NCI-H524 (cell line): ENCODE results near the gene HMGCS1.
"Not testable (repeated sequence)": the region's sequence is repeated elsewhere in the genome, so short reads cannot be mapped to it uniquely, and the experiment has no call there.

Source experiments
- DNase-seq, 2 experiments: peaks; one replicate each; lab custom pipeline; 2025; lab: John Stamatoyannopoulos, UW

The HMGCS1 gene

GRCh38 chr5:43313035-43313853 is at the start of gene HMGCS1:
HMGCS1 (minus strand) TSS chr5:43313412; CDS start chr5:43298965, 14,447 bp downstream.
- peak; percentile 100 for DNase-seq

- DNase-seq = no peak
Observed at GRCh38 chr5:43358726-43359125, 45.5 kb upstream of the HMGCS1 start.

GRCh38 chr5:43358301-43358700 is 45.1 kb upstream of the HMGCS1 start:
- no peak for DNase-seq

- DNase-seq = no peak
Observed at GRCh38 chr5:43357878-43358281, 44.7 kb upstream of the HMGCS1 start.

GRCh38 chr5:43357067-43357466 is 43.9 kb upstream of the HMGCS1 start:
- DNase-seq = no peak

- no peak for DNase-seq
Observed at GRCh38 chr5:43354774-43355173, 41.6 kb upstream of the HMGCS1 start.

GRCh38 chr5:43353668-43354067 is 40.5 kb upstream of the HMGCS1 start:
- no peak for DNase-seq

GRCh38 chr5:43352915-43353314 is 39.7 kb upstream of the HMGCS1 start:
- DNase-seq = no peak

- DNase-seq = no peak
Observed at GRCh38 chr5:43352131-43352530, 38.9 kb upstream of the HMGCS1 start.

GRCh38 chr5:43348861-43349363 is 35.7 kb upstream of the HMGCS1 start:
- DNase-seq = no peak

GRCh38 chr5:43348207-43348606 is 35.0 kb upstream of the HMGCS1 start:
- DNase-seq = no peak

- DNase-seq = no peak
Observed at GRCh38 chr5:43338862-43339261, 25.6 kb upstream of the HMGCS1 start.

GRCh38 chr5:43336159-43336558 is 22.9 kb upstream of the HMGCS1 start:
- DNase-seq = no peak

- DNase-seq = no peak
Observed at GRCh38 chr5:43335681-43336080, 22.5 kb upstream of the HMGCS1 start.

- no peak for DNase-seq
Observed at GRCh38 chr5:43332401-43332800, 19.2 kb upstream of the HMGCS1 start.

- not testable (repeated sequence) for DNase-seq
Observed at GRCh38 chr5:43325624-43326023, 12.4 kb upstream of the HMGCS1 start.

- not testable (repeated sequence) for DNase-seq
Observed at GRCh38 chr5:43323488-43323887, 10.3 kb upstream of the HMGCS1 start.

- DNase-seq = no peak
Observed at GRCh38 chr5:43320846-43321245, 7.6 kb upstream of the HMGCS1 start.

- no peak for DNase-seq
Observed at GRCh38 chr5:43316421-43316820, 3.2 kb upstream of the HMGCS1 start.

GRCh38 chr5:43315682-43316081 is 2.5 kb upstream of the HMGCS1 start:
- no peak for DNase-seq

GRCh38 chr5:43315263-43315662 is 2.1 kb upstream of the HMGCS1 start:
- no peak for DNase-seq

- no peak for DNase-seq
Observed at GRCh38 chr5:43314724-43315123, 1.5 kb upstream of the HMGCS1 start.

GRCh38 chr5:43313854-43314457 is 744 bp upstream of the HMGCS1 start:
- DNase-seq = peak in 1 of 2 experiments; percentile 74
